ENCODE results near the gene APIP.
A peak's percentile ranks its signal among the peaks of the same experiment; 100 is the strongest.
"Not testable (repeated sequence)": the region's sequence is repeated elsewhere in the genome, so short reads cannot be mapped to it uniquely, and the experiment has no call there.

Gene APIP

GRCh38 chr11:34926101-34926830 lies 10.1 kb upstream of the APIP start:
- no peak for DNase-seq (ENCODE audit: low read depth)

GRCh38 chr11:34924714-34925113 lies 8.5 kb upstream of the APIP start:
- no peak for DNase-seq (ENCODE audit: low read depth)

- DNase-seq (ENCODE audit: low read depth) = no peak
Observed at GRCh38 chr11:34921156-34921555, 5.0 kb upstream of the APIP start.

GRCh38 chr11:34916843-34917770 lies 928 bp upstream of the APIP start:
- DNase-seq (ENCODE audit: low read depth) = no peak

GRCh38 chr11:34915136-34916014 lies 804 bp downstream of the APIP start:
- no peak for DNase-seq (ENCODE audit: low read depth)

GRCh38 chr11:34913556-34913955 lies 2.6 kb downstream of the APIP start:
- DNase-seq (ENCODE audit: low read depth) = not testable (repeated sequence)

GRCh38 chr11:34911676-34912075 lies 4.5 kb downstream of the APIP start:
- no peak for DNase-seq (ENCODE audit: low read depth)

GRCh38 chr11:34910817-34911216 lies 5.4 kb downstream of the APIP start:
- no peak for DNase-seq (ENCODE audit: low read depth)

GRCh38 chr11:34909955-34910354 lies 6.2 kb downstream of the APIP start:
- no peak for DNase-seq (ENCODE audit: low read depth)

GRCh38 chr11:34909415-34909814 lies 6.8 kb downstream of the APIP start:
- DNase-seq (ENCODE audit: low read depth) = no peak

GRCh38 chr11:34907934-34908593 lies 8.1 kb downstream of the APIP start:
- DNase-seq (ENCODE audit: low read depth) = no peak

GRCh38 chr11:34905666-34906065 lies 10.5 kb downstream of the APIP start:
- DNase-seq (ENCODE audit: low read depth) = no peak

GRCh38 chr11:34904421-34904955 lies 11.7 kb downstream of the APIP start:
- no peak for DNase-seq (ENCODE audit: low read depth)

- no peak for DNase-seq (ENCODE audit: low read depth)
Observed at GRCh38 chr11:34899633-34900016, 16.6 kb downstream of the APIP start.

GRCh38 chr11:34898474-34898873 lies 17.7 kb downstream of the APIP start:
- no peak for DNase-seq (ENCODE audit: low read depth)

- no peak for DNase-seq (ENCODE audit: low read depth)
Observed at GRCh38 chr11:34897171-34897870, 18.9 kb downstream of the APIP start.

- DNase-seq (ENCODE audit: low read depth) = not testable (repeated sequence)
Observed at GRCh38 chr11:34896191-34896590, 20.0 kb downstream of the APIP start.

- no peak for DNase-seq (ENCODE audit: low read depth)
Observed at GRCh38 chr11:34893416-34893815, 22.8 kb downstream of the APIP start.

GRCh38 chr11:34891611-34892010 lies 24.6 kb downstream of the APIP start:
- DNase-seq (ENCODE audit: low read depth) = no peak

GRCh38 chr11:34890812-34891211 lies 25.4 kb downstream of the APIP start:
- peak; percentile 28 for DNase-seq (ENCODE audit: low read depth)

GRCh38 chr11:34890089-34890488 lies 26.1 kb downstream of the APIP start:
- DNase-seq (ENCODE audit: low read depth) = no peak

Data from stromal cell of bone marrow (primary cell).